ENCODE measurements around the gene NME1. TPM values are rescaled to one million over a fixed set of nuclear protein-coding genes. Genes with fewer than 3 reads are reported as not detected.

Gene NME1
- total RNA-seq, 4 donors from 2014 or later, result 8.7 to 50.4 (median 20.2) TPM

DNA sequence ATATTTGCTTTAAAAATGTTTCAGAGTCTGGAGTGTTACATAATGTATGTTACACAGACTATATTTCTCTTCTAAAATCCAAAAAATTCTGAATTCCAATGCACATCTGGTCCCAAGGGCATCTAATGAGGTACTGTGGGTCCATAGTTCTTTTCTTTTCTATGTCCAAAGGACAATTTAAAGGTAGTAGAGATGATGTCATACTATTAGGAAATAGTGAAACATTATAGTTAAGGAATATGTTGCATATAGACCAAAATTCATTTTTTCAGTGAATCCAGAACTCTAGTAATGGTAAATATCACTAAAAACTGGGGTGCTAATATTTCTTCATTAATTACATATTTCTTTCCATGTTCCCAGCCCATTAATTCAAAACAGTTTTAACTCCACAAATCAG, 35.8 kb downstream of the NME1 start:
- H3K27ac ChIP-seq, result no peak overlapping the region
- H3K4me1 ChIP-seq, result no peaks in the 10 kb centered on the region
- no peak for DNase-seq
- H3K4me3 ChIP-seq, result no peak overlapping the region
- no peaks in the 10 kb centered on the region for H3K9me3 ChIP-seq
- in situ Hi-C loops (cut with MboI; ENCODE audit: low pct_ligation_motif_present in 1 of 4, low pct_unique_long_range_greater_than_20kb in 1 of 4, low sequenced_read_pairs in 3 of 4), result no loop called here
- TF ChIP-seq, protein P1, sequence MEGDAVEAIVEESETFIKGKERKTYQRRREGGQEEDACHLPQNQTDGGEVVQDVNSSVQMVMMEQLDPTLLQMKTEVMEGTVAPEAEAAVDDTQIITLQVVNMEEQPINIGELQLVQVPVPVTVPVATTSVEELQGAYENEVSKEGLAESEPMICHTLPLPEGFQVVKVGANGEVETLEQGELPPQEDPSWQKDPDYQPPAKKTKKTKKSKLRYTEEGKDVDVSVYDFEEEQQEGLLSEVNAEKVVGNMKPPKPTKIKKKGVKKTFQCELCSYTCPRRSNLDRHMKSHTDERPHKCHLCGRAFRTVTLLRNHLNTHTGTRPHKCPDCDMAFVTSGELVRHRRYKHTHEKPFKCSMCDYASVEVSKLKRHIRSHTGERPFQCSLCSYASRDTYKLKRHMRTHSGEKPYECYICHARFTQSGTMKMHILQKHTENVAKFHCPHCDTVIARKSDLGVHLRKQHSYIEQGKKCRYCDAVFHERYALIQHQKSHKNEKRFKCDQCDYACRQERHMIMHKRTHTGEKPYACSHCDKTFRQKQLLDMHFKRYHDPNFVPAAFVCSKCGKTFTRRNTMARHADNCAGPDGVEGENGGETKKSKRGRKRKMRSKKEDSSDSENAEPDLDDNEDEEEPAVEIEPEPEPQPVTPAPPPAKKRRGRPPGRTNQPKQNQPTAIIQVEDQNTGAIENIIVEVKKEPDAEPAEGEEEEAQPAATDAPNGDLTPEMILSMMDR (IDR thresholded peaks at IDR 0.05), result no peak
- TF ChIP-seq EP300 (IDR thresholded peaks at IDR 0.05; ENCODE audit: low read depth) (no peak), POLR2A (IDR thresholded peaks at IDR 0.05) (no peak), POLR2AphosphoS5 (IDR thresholded peaks at IDR 0.05) (no peak)
- H3K36me3 ChIP-seq, result peaks cover 0 to 51% (median 15%) of the 10 kb centered on the region in 4 donors
- intact Hi-C loops (cut with DNase I; ENCODE audit: low total_unique reads), result no loop called here
- H3K27me3 ChIP-seq, result no peaks in the 10 kb centered on the region

DNA sequence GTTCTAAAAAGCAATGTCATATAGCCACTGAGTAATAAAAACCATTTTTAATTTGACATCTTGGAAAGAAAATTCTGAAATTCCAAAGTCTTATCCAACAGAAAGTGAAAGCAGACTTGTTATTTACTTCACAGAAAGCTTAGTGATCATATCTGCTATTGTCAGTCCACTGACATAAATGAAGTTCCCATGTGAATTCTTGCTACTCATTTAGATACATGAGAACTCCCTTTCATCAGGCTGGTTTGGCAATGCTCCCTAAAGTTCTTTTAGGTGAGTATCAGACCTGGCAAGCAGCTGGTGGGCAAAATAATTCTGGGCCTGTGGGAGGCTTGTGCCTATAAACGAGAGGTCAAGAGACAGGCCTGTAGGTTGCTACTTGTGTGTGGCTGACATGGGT, 36.3 kb downstream of the NME1 start:
- in situ Hi-C loops (cut with MboI; ENCODE audit: low pct_ligation_motif_present in 1 of 4, low pct_unique_long_range_greater_than_20kb in 1 of 4, low sequenced_read_pairs in 3 of 4), result no loop called here
- TF ChIP-seq POLR2A (IDR thresholded peaks at IDR 0.05) (no peak), EP300 (IDR thresholded peaks at IDR 0.05; ENCODE audit: low read depth) (no peak)
- TF ChIP-seq, protein P1 (IDR thresholded peaks at IDR 0.05), result no peak
- intact Hi-C loops (cut with DNase I; ENCODE audit: low total_unique reads), result no loop called here
- Histone ChIP-seq H3K27ac (no peak overlapping the region), H3K4me1 (no peaks in the 10 kb centered on the region), H3K4me3 (no peak overlapping the region), H3K9me3 (no peaks in the 10 kb centered on the region), H3K27me3 (no peaks in the 10 kb centered on the region), H3K36me3 (peaks cover 0 to 53% (median 15%) of the 10 kb centered on the region in 4 donors)
- no peak for DNase-seq
- 85% methylated on average over 1 of the region's 1 CpG; no CpG with 5 or more reads in 1 of the 2 donors for WGBS, 2 donors (ENCODE audit: low coverage in 1 of 2)

DNA sequence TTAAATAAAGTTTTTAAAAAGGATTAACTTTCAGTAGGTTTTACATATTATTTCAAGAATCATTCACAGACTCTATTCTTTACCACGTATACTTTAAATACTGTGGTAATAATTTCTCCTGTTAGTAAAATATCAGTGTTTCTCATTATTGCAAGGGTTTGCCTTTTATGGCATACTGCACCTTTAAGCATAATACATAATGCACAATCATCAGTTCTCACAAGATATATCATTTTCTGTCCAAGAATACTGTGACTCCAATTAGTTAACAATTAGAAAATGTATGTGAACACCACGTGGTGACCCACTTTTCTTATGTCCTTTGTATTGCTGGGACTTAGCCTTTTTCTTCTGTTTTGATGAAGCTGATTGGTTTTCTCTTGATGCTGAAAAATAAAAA, 38.5 kb downstream of the NME1 start:
- WGBS, 2 donors (ENCODE audit: low coverage in 1 of 2), result 82 to 88% methylated on average over 2 of the region's 2 CpGs
- Histone ChIP-seq H3K9me3 (no peaks in the 10 kb centered on the region), H3K4me3 (no peak overlapping the region), H3K36me3 (peaks cover 0 to 65% (median 21%) of the 10 kb centered on the region in 4 donors), H3K27me3 (no peaks in the 10 kb centered on the region), H3K27ac (no peak overlapping the region), H3K4me1 (no peaks in the 10 kb centered on the region)
- in situ Hi-C loops (cut with MboI; ENCODE audit: low pct_ligation_motif_present in 1 of 4, low pct_unique_long_range_greater_than_20kb in 1 of 4, low sequenced_read_pairs in 3 of 4) (no loop called here), intact Hi-C loops (cut with DNase I; ENCODE audit: low total_unique reads) (no loop called here)
- TF ChIP-seq EP300 (IDR thresholded peaks at IDR 0.05; ENCODE audit: low read depth) (no peak), POLR2AphosphoS5 (IDR thresholded peaks at IDR 0.05) (no peak), POLR2A (IDR thresholded peaks at IDR 0.05) (no peak)
- TF ChIP-seq, protein P1 (IDR thresholded peaks at IDR 0.05), result no peak
- no peak for DNase-seq

DNA sequence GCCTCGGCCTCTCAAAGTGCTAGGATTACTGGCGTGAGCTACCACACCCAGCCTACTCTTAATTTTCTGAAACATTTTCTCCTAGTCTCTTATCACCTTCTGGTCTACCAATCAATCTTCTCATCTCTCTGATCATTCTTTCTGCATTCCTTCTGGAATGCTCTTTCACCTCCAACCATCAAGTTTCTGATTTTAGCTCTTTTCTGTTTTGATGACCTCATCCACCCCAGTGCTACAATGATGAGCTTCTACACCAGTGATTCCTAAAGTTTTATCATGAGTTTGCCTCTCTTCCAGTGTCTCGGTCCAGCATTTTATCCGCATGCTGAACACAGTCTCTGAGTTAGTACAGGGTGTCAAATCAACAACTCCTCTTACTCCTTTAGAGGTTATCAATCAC, 44.4 kb downstream of the NME1 start:
- Histone ChIP-seq H3K27ac (no peak overlapping the region), H3K4me1 (no peaks in the 10 kb centered on the region), H3K36me3 (peaks cover 0 to 70% (median 18%) of the 10 kb centered on the region in 4 donors), H3K9me3 (no peaks in the 10 kb centered on the region), H3K27me3 (no peaks in the 10 kb centered on the region), H3K4me3 (no peak overlapping the region)
- intact Hi-C loops (cut with DNase I; ENCODE audit: low total_unique reads) (no loop called here), in situ Hi-C loops (cut with MboI; ENCODE audit: low pct_ligation_motif_present in 1 of 4, low pct_unique_long_range_greater_than_20kb in 1 of 4, low sequenced_read_pairs in 3 of 4) (no loop called here)
- 95 to 100% methylated on average over 3 of the region's 4 CpGs for WGBS, 2 donors (ENCODE audit: low coverage in 1 of 2)
- no peak for TF ChIP-seq POLR2AphosphoS5 (IDR thresholded peaks at IDR 0.05)
- no peak for DNase-seq

DNA sequence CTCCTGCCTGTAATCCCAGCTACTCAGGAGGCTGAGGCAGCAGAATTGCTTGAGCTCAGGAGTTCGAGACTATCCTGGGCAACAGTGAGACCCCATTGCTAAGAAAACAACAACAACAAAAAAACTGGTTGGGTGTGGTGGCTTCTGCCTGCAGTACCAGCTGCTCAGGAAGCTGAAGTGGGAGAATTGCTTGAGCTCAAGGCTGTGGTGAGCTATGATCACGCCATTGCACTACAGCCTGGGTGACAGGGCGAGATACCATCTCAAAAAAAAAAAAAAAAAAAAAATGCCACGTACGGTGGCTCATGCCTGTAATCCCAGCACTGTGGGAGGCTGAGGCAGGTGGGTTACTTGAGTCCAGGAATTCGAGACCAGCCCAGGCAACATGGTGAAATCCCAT, 46.9 kb downstream of the NME1 start:
- DNase-seq, result no peak
- Histone ChIP-seq H3K9me3 (no peaks in the 10 kb centered on the region), H3K27ac (no peak overlapping the region), H3K4me1 (no peaks in the 10 kb centered on the region), H3K36me3 (peaks cover 0 to 73% (median 22%) of the 10 kb centered on the region in 4 donors), H3K27me3 (no peaks in the 10 kb centered on the region), H3K4me3 (no peak overlapping the region)
- intact Hi-C loops (cut with DNase I; ENCODE audit: low total_unique reads), result no loop called here
- TF ChIP-seq EP300 (IDR thresholded peaks at IDR 0.05; ENCODE audit: low read depth) (no peak), POLR2AphosphoS5 (IDR thresholded peaks at IDR 0.05) (no peak), POLR2A (IDR thresholded peaks at IDR 0.05) (no peak)
- TF ChIP-seq, protein P1 (IDR thresholded peaks at IDR 0.05), result no peak
- in situ Hi-C loops (cut with MboI; ENCODE audit: low pct_ligation_motif_present in 1 of 4, low pct_unique_long_range_greater_than_20kb in 1 of 4, low sequenced_read_pairs in 3 of 4), result no loop called here
- WGBS, 2 donors (ENCODE audit: low coverage in 1 of 2), result 94% methylated on average over 6 of the region's 6 CpGs; no CpG with 5 or more reads in 1 of the 2 donors

Data from transverse colon (tissue), 4 donors.